RWPE2 (cell line): ENCODE results near the gene PRKCH.

ENCODE experiments used
- ATAC-seq: fragments of 200-7000 bp; cut with Tn5 transposase; 3 replicates; pipeline ENCODE4 v1.9.1; 2021; ENCODE audit warnings: low read depth
- DNase-seq: peaks from one replicate; pipeline ENCODE4 v3.0.0-alpha.2; 2020; ENCODE audit warnings: low spot score
- H3K27ac ChIP-seq: fragments of 450-650 bp; 2 replicates; pipeline ENCODE4 v1.5.1; 2017; ENCODE audit warnings: mild to moderate bottlenecking; ENCODE audit not compliant: poor library complexity, severe bottlenecking
- H3K27me3 ChIP-seq: fragments of 250-450 bp; sonication (Bioruptor Pico); 2 replicates; pipeline ENCODE4 v1.5.1; 2021; ENCODE audit warnings: mild to moderate bottlenecking, moderate library complexity; ENCODE audit not compliant: insufficient read depth, poor library complexity, severe bottlenecking
- H3K36me3 ChIP-seq: fragments of 250-450 bp; sonication (Bioruptor Pico); 2 replicates; pipeline ENCODE4 v1.5.1; 2020; ENCODE audit warnings: low read depth, mild to moderate bottlenecking, moderate library complexity
- H3K4me1 ChIP-seq: fragments of 250-450 bp; sonication (Bioruptor Pico); 2 replicates; pipeline ENCODE4 v1.5.1; 2021; ENCODE audit warnings: mild to moderate bottlenecking, moderate library complexity; ENCODE audit not compliant: insufficient read depth, poor library complexity, severe bottlenecking
- H3K4me3 ChIP-seq: fragments of 250-450 bp; sonication (Bioruptor Pico); 2 replicates; pipeline ENCODE4 v1.5.1; 2021; ENCODE audit warnings: mild to moderate bottlenecking, moderate library complexity; ENCODE audit not compliant: severe bottlenecking
- H3K9me3 ChIP-seq: fragments of 250-450 bp; sonication (Bioruptor Pico); 2 replicates; pipeline ENCODE4 v1.5.1; 2021; ENCODE audit warnings: mild to moderate bottlenecking, moderate library complexity; ENCODE audit not compliant: severe bottlenecking
- TF ChIP-seq, protein P1 (sequence below): fragments of 450-650 bp; IDR thresholded peaks from one replicate; pipeline ENCODE4 v1.5.1; 2017; ENCODE audit warnings: mild to moderate bottlenecking, moderate library complexity; ENCODE audit not compliant: poor library complexity, severe bottlenecking

Gene PRKCH

DNA sequence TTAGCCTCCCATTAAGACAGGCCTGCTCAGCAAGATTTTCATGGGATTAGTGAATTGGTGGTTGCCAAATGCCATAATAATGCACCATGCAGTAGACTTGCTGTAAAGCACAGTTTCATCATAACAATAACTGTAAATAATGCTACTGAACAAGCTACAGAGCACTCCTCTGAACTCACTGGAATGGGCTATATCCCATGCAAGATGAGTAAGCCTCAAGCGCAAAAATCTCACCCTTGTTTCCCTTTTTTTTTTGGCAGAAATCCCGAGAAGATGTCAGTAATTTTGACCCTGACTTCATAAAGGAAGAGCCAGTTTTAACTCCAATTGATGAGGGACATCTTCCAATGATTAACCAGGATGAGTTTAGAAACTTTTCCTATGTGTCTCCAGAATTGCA is 228.0 kb downstream of the PRKCH start:
- Histone ChIP-seq H3K27ac (peak overlapping the region; percentile 99), H3K9me3 (no peaks in the 10 kb centered on the region)

DNA sequence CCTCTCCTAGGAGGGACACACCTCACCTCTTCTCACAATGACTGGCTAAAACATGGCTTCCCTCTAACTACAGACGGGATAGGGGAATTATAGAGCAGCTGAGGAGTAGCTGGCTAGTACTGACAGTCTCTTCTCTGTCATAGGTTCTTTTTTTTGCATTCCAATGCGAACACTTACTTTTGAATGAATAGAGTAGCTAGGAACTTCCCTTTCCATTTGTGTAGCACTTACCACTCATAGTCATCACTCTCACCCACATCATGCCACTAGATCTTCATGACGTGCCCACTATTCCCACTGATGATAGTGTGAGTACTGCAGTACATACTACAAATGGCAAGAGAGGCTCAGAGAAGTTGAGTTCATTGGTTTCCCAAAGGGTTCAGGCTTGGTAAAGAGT is 230.0 kb downstream of the PRKCH start:
- ATAC-seq (no peak), DNase-seq (no peak)
- TF ChIP-seq, protein P1, sequence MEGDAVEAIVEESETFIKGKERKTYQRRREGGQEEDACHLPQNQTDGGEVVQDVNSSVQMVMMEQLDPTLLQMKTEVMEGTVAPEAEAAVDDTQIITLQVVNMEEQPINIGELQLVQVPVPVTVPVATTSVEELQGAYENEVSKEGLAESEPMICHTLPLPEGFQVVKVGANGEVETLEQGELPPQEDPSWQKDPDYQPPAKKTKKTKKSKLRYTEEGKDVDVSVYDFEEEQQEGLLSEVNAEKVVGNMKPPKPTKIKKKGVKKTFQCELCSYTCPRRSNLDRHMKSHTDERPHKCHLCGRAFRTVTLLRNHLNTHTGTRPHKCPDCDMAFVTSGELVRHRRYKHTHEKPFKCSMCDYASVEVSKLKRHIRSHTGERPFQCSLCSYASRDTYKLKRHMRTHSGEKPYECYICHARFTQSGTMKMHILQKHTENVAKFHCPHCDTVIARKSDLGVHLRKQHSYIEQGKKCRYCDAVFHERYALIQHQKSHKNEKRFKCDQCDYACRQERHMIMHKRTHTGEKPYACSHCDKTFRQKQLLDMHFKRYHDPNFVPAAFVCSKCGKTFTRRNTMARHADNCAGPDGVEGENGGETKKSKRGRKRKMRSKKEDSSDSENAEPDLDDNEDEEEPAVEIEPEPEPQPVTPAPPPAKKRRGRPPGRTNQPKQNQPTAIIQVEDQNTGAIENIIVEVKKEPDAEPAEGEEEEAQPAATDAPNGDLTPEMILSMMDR = no peak
- H3K4me1 ChIP-seq = peaks cover 53% of the 10 kb centered on the region
- no peaks in the 10 kb centered on the region for H3K9me3 ChIP-seq
- peaks cover 13% of the 10 kb centered on the region for H3K36me3 ChIP-seq
- no peaks in the 10 kb centered on the region for H3K27me3 ChIP-seq
- H3K27ac ChIP-seq = peak overlapping the region; percentile 99
- H3K4me3 ChIP-seq = no peak overlapping the region

More for the DNA sequence above, 228.0 kb downstream of the PRKCH start:
- ATAC-seq = no peak
- DNase-seq = no peak
- no peaks in the 10 kb centered on the region for H3K27me3 ChIP-seq
- H3K4me3 ChIP-seq = no peak overlapping the region
- peaks cover 13% of the 10 kb centered on the region for H3K36me3 ChIP-seq
- H3K4me1 ChIP-seq = peaks cover 34% of the 10 kb centered on the region
- TF ChIP-seq, protein P1 = no peak

DNA sequence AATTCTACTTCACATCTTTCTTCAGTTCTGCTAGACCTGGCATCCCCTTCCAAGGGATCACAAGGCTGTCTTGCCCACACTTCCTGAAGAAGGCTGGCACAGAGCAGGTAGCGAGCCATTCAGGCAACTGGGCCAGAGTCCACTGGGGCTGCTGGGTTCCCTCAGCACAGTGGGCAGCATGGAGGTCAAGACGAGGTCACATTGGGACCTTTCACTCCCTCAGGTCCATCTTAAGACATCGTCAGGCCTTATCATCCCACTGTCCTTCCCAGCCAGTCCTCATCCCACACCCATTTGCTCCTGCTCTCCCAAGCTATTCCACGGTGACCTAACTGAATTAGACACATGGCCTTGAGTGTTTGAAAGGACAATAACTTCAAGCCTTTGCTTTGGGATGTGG is 230.9 kb downstream of the PRKCH start:
- Histone ChIP-seq H3K4me3 (no peak overlapping the region), H3K9me3 (no peaks in the 10 kb centered on the region), H3K27me3 (no peaks in the 10 kb centered on the region), H3K27ac (peak overlapping the region; percentile 99), H3K4me1 (peaks cover 45% of the 10 kb centered on the region), H3K36me3 (peaks cover 9% of the 10 kb centered on the region)
- no peak for ATAC-seq
- no peak for DNase-seq
- TF ChIP-seq, protein P1 = no peak

GRCh38 chr14:61553730-61554641 is 232.6 kb downstream of the PRKCH start:
- Histone ChIP-seq H3K27ac (peak overlapping the region; percentile 99), H3K9me3 (no peaks in the 10 kb centered on the region), H3K36me3 (no peaks in the 10 kb centered on the region), H3K4me1 (peaks cover 39% of the 10 kb centered on the region), H3K4me3 (no peak overlapping the region), H3K27me3 (no peaks in the 10 kb centered on the region)
- DNase-seq (peak; percentile 94), ATAC-seq (peak; percentile 94)
- TF ChIP-seq, protein P1 = no peak
